Duodenal mucosa (tissue), 2 donors: Measurements from ENCODE around the gene GGCX.

Experiments used
- H3K27ac ChIP-seq: one replicate; pipeline ENCODE4 v1.7.0; 2013; ENCODE audit warnings: low read depth, low read length
- H3K27me3 ChIP-seq, 2 donors: one replicate each; pipeline ENCODE4 v1.7.0; 2013; ENCODE audit warnings: low read length in 2 of 2, control low read depth in 1 of 2; ENCODE audit not compliant: insufficient read depth in 2 of 2, control insufficient read depth in 1 of 2
- H3K36me3 ChIP-seq, 2 donors: one replicate each; pipeline ENCODE4 v1.7.0; 2013; ENCODE audit warnings: low read length in 2 of 2, control low read depth in 1 of 2; ENCODE audit not compliant: insufficient read depth in 2 of 2, control insufficient read depth in 1 of 2
- H3K4me1 ChIP-seq, 2 donors: one replicate each; pipeline ENCODE4 v1.7.0; 2013; ENCODE audit warnings: low read length in 2 of 2, control low read depth in 1 of 2; ENCODE audit not compliant: insufficient read depth in 2 of 2, control insufficient read depth in 1 of 2
- H3K4me3 ChIP-seq, 2 donors: one replicate each; pipeline ENCODE4 v1.7.0; 2013; ENCODE audit warnings: low read length in 2 of 2, low read depth in 1 of 2
- H3K9ac ChIP-seq, 2 donors: one replicate each; pipeline ENCODE4 v1.7.0; 2013; ENCODE audit warnings: low read length in 2 of 2, low read depth in 1 of 2
- H3K9me3 ChIP-seq, 2 donors: one replicate each; pipeline ENCODE4 v1.7.0; 2013; ENCODE audit warnings: low read length in 2 of 2, control low read depth in 1 of 2; ENCODE audit not compliant: control insufficient read depth in 1 of 2

GGCX gene

GRCh38 chr2:85516653-85517389, 44.5 kb downstream of the GGCX start:
- no peaks in the 10 kb centered on the region for H3K36me3 ChIP-seq
- peaks cover 17 to 30% of the 10 kb centered on the region in 2 donors for H3K4me1 ChIP-seq
- H3K9ac ChIP-seq = peak overlapping the region in 1 of 2 donors; percentile 25
- H3K9me3 ChIP-seq = no peaks in the 10 kb centered on the region
- peak overlapping the region; percentile 63 for H3K27ac ChIP-seq
- no peaks in the 10 kb centered on the region for H3K27me3 ChIP-seq
- H3K4me3 ChIP-seq = peak overlapping the region in 1 of 2 donors; percentile 19

GRCh38 chr2:85514323-85514722, 47.0 kb downstream of the GGCX start:
- Histone ChIP-seq H3K27me3 (no peaks in the 10 kb centered on the region), H3K4me1 (peaks cover 27 to 42% of the 10 kb centered on the region in 2 donors), H3K9ac (no peak overlapping the region), H3K27ac (no peak overlapping the region), H3K36me3 (no peaks in the 10 kb centered on the region), H3K9me3 (no peaks in the 10 kb centered on the region), H3K4me3 (no peak overlapping the region)

GRCh38 chr2:85511008-85511811, 50.1 kb downstream of the GGCX start:
- Histone ChIP-seq H3K27ac (no peak overlapping the region), H3K4me1 (peaks cover 20 to 31% of the 10 kb centered on the region in 2 donors), H3K9me3 (no peaks in the 10 kb centered on the region), H3K9ac (no peak overlapping the region), H3K36me3 (no peaks in the 10 kb centered on the region), H3K4me3 (no peak overlapping the region), H3K27me3 (no peaks in the 10 kb centered on the region)

GRCh38 chr2:85506768-85507181, 54.5 kb downstream of the GGCX start:
- no peaks in the 10 kb centered on the region for H3K27me3 ChIP-seq
- no peak overlapping the region for H3K9ac ChIP-seq
- H3K4me3 ChIP-seq = no peak overlapping the region
- H3K27ac ChIP-seq = peak overlapping the region; percentile 68
- peaks cover 44 to 51% of the 10 kb centered on the region in 2 donors for H3K4me1 ChIP-seq
- no peaks in the 10 kb centered on the region for H3K36me3 ChIP-seq
- H3K9me3 ChIP-seq = no peaks in the 10 kb centered on the region

GRCh38 chr2:85505551-85506238, 55.6 kb downstream of the GGCX start:
- peaks cover 34 to 40% of the 10 kb centered on the region in 2 donors for H3K4me1 ChIP-seq
- H3K36me3 ChIP-seq = no peaks in the 10 kb centered on the region
- H3K9me3 ChIP-seq = no peaks in the 10 kb centered on the region
- H3K27me3 ChIP-seq = no peaks in the 10 kb centered on the region
- no peak overlapping the region for H3K4me3 ChIP-seq
- no peak overlapping the region for H3K9ac ChIP-seq
- H3K27ac ChIP-seq = peak overlapping the region; percentile 26

GRCh38 chr2:85504778-85505261, 56.5 kb downstream of the GGCX start:
- Histone ChIP-seq H3K27ac (peak overlapping the region; percentile 5), H3K36me3 (no peaks in the 10 kb centered on the region), H3K9ac (no peak overlapping the region), H3K4me3 (no peak overlapping the region), H3K27me3 (no peaks in the 10 kb centered on the region), H3K4me1 (peaks cover 33 to 43% of the 10 kb centered on the region in 2 donors), H3K9me3 (no peaks in the 10 kb centered on the region)

- Histone ChIP-seq H3K9me3 (no peaks in the 10 kb centered on the region), H3K4me3 (peak overlapping the region; percentile 20 to 30), H3K36me3 (no peaks in the 10 kb centered on the region), H3K27me3 (no peaks in the 10 kb centered on the region), H3K9ac (peak overlapping the region; percentile 31 to 35), H3K27ac (peak overlapping the region; percentile 76), H3K4me1 (peaks cover 33 to 45% of the 10 kb centered on the region in 2 donors)
Measured at GRCh38 chr2:85503851-85504777, 57.2 kb downstream of the GGCX start.

GRCh38 chr2:85503168-85503850, 58.0 kb downstream of the GGCX start:
- H3K36me3 ChIP-seq = no peaks in the 10 kb centered on the region
- peak overlapping the region; percentile 20 to 30 for H3K4me3 ChIP-seq
- H3K9ac ChIP-seq = peak overlapping the region; percentile 31 to 35
- H3K4me1 ChIP-seq = peaks cover 37 to 45% of the 10 kb centered on the region in 2 donors
- H3K27me3 ChIP-seq = no peaks in the 10 kb centered on the region
- H3K9me3 ChIP-seq = no peaks in the 10 kb centered on the region
- H3K27ac ChIP-seq = peak overlapping the region; percentile 76

GRCh38 chr2:85502720-85503119, 58.6 kb downstream of the GGCX start:
- Histone ChIP-seq H3K27ac (no peak overlapping the region), H3K36me3 (no peaks in the 10 kb centered on the region), H3K27me3 (no peaks in the 10 kb centered on the region), H3K9ac (no peak overlapping the region), H3K4me3 (no peak overlapping the region), H3K4me1 (peaks cover 37 to 45% of the 10 kb centered on the region in 2 donors), H3K9me3 (no peaks in the 10 kb centered on the region)
